Liver (tissue), 9 donors: Measurements from ENCODE around the gene DLK1. TPM values are rescaled to one million over a fixed set of nuclear protein-coding genes. Genes with fewer than 3 reads are reported as not detected.

Experiments used
- DNase-seq: peaks from one replicate; pipeline ENCODE4 v3.0.0-alpha.2; 2017; ENCODE audit warnings: low spot score
- H3K27ac ChIP-seq, 2 donors: one replicate each; pipeline ENCODE4 v1.7.0; 2013; ENCODE audit warnings: inconsistent platforms in 2 of 2, low read length in 2 of 2, control low read depth in 1 of 2, low read depth in 1 of 2, mild to moderate bottlenecking in 1 of 2
- H3K27me3 ChIP-seq, 4 donors: one replicate each; pipeline versions ENCODE4 v1.6.1 to v1.7.0; 2013; ENCODE audit warnings: low read length in 3 of 4, inconsistent platforms in 1 of 4, mild to moderate bottlenecking in 1 of 4, moderate library complexity in 1 of 4; ENCODE audit not compliant: control insufficient read depth in 4 of 4, insufficient read depth in 4 of 4
- H3K36me3 ChIP-seq, 4 donors: one replicate each; pipeline versions ENCODE4 v1.6.1 to v1.7.0; 2013; ENCODE audit warnings: low read length in 3 of 4, mild to moderate bottlenecking in 3 of 4, low read depth in 1 of 4, moderate library complexity in 1 of 4; ENCODE audit not compliant: control insufficient read depth in 4 of 4, insufficient read depth in 3 of 4
- H3K4me1 ChIP-seq, 4 donors: one replicate each; pipeline versions ENCODE4 v1.6.1 to v1.7.0; 2013; ENCODE audit warnings: low read length in 3 of 4, mild to moderate bottlenecking in 3 of 4, moderate library complexity in 1 of 4; ENCODE audit not compliant: control insufficient read depth in 4 of 4, insufficient read depth in 4 of 4
- H3K4me3 ChIP-seq, 3 donors: one replicate each; pipeline versions ENCODE4 v1.6.1 to v1.7.0; 2013; ENCODE audit warnings: low read length in 3 of 3, control low read depth in 1 of 3, low read depth in 1 of 3, mild to moderate bottlenecking in 1 of 3
- H3K9ac ChIP-seq, 2 donors: one replicate each; pipeline ENCODE4 v1.7.0; 2013; ENCODE audit warnings: low read length in 2 of 2, mild to moderate bottlenecking in 2 of 2, moderate library complexity in 2 of 2, control low read depth in 1 of 2, low read depth in 1 of 2
- H3K9me3 ChIP-seq, 4 donors: one replicate each; pipeline versions ENCODE4 v1.6.1 to v1.7.0; 2013; ENCODE audit warnings: low read length in 3 of 4; ENCODE audit not compliant: control insufficient read depth in 4 of 4
- EGR1 ChIP-seq, 2 donors: IDR thresholded peaks; 2 replicates each; pipeline ENCODE4 v1.6.1; 2016 to 2018; ENCODE audit warnings: antibody characterized with exemption in 2 of 2, low read depth in 2 of 2
- FOXA1 ChIP-seq: IDR thresholded peaks from 2 replicates; pipeline ENCODE4 v1.6.1; 2016; ENCODE audit warnings: antibody characterized with exemption
- FOXA2 ChIP-seq: IDR thresholded peaks from 2 replicates; pipeline ENCODE4 v1.6.1; 2016; ENCODE audit warnings: antibody characterized with exemption
- GABPA ChIP-seq, 2 donors: IDR thresholded peaks in 1 of 2; conservative IDR thresholded peaks in 1 of 2; 2 replicates each; pipeline ENCODE4 v1.6.1; 2016; ENCODE audit warnings: antibody characterized with exemption in 2 of 2, mild to moderate bottlenecking in 1 of 2, moderate library complexity in 1 of 2
- HNF4A ChIP-seq, 2 donors: conservative IDR thresholded peaks; 2 replicates each; pipeline ENCODE4 v1.6.1; 2016; ENCODE audit warnings: antibody characterized with exemption in 2 of 2, mild to moderate bottlenecking in 2 of 2
- HNF4G ChIP-seq: IDR thresholded peaks from 2 replicates; pipeline ENCODE4 v1.6.1; 2016; ENCODE audit warnings: antibody characterized with exemption
- JUND ChIP-seq, 2 donors: IDR thresholded peaks; 2 replicates each; pipeline ENCODE4 v1.6.1; 2016; ENCODE audit warnings: antibody characterized with exemption in 2 of 2
- NR2F2 ChIP-seq: IDR thresholded peaks from 2 replicates; pipeline ENCODE4 v1.6.1; 2016; ENCODE audit warnings: antibody characterized with exemption
- RAD21 ChIP-seq, 2 donors: IDR thresholded peaks; 2 replicates each; pipeline ENCODE4 v1.6.1; 2016; ENCODE audit warnings: antibody characterized with exemption in 2 of 2, mild to moderate bottlenecking in 2 of 2
- RXRA ChIP-seq, 2 donors: IDR thresholded peaks; 2 replicates each; pipeline ENCODE4 v1.6.1; 2017 to 2018; ENCODE audit warnings: antibody characterized with exemption in 2 of 2, mild to moderate bottlenecking in 1 of 2
- SP1 ChIP-seq: IDR thresholded peaks from 2 replicates; pipeline ENCODE4 v1.6.1; 2018; ENCODE audit warnings: antibody characterized with exemption, mild to moderate bottlenecking
- TAF1 ChIP-seq: conservative IDR thresholded peaks from 2 replicates; pipeline ENCODE4 v1.6.1; 2016; ENCODE audit warnings: antibody characterized with exemption, mild to moderate bottlenecking
- YY1 ChIP-seq: IDR thresholded peaks from 2 replicates; pipeline ENCODE4 v1.6.1; 2016; ENCODE audit warnings: antibody characterized with exemption, mild to moderate bottlenecking
- WGBS: extraction: QIAGEN DNeasy Blood & Tissue Kit; methylation state at CpG from one replicate; pipeline ENCODE4 v1.1.7; 2013; 5-methylcytosine and 5-hydroxymethylcytosine counted together
- polyA plus RNA-seq, 2 donors: library from polyadenylated mRNA; stranded (reverse) in 1 of 2; unstranded in 1 of 2; fragments of 200-250 nt in 1 of 2; fragments of >200 nt in 1 of 2; fragmentation: Nextera tagmentation in 1 of 2; extraction: Ambion mirVana in 1 of 2; gene quantifications; one replicate each; pipeline versions ENCODE4 v1.2.1 to v1.2.3, GENCODE V29; 2013 to 2015
- total RNA-seq, 2 donors: library from RNA; depleted of rRNA; stranded (reverse); fragments of >200 nt; gene quantifications; one replicate each; pipeline ENCODE4 v1.2.3, GENCODE V29; 2014
- TF ChIP-seq, protein P1 (sequence below): fragments of 150-350 bp; IDR thresholded peaks from 2 replicates; pipeline ENCODE4 v1.5.1; 2017; ENCODE audit warnings: improper control_type of control experiment, low read depth, low read length; ENCODE audit not compliant: missing input control
- TF ChIP-seq, protein P2 (sequence below): IDR thresholded peaks from 2 replicates; pipeline ENCODE4 v1.6.1; 2016; ENCODE audit warnings: antibody characterized with exemption
- TF ChIP-seq, protein P3 (sequence below): IDR thresholded peaks from 2 replicates; pipeline ENCODE4 v1.6.1; 2016; ENCODE audit warnings: antibody characterized with exemption
- TF ChIP-seq, protein P4 (sequence below): IDR thresholded peaks from 2 replicates; pipeline ENCODE4 v1.6.1; 2016; ENCODE audit warnings: antibody characterized with exemption
- TF ChIP-seq, protein P5 (sequence below): IDR thresholded peaks from 2 replicates; pipeline ENCODE4 v1.6.1; 2016; ENCODE audit warnings: antibody characterized with exemption, mild to moderate bottlenecking
- donor health status: healthy.
- donor health status: healthy.
- donor health status: healthy.
- donor health status: healthy.
- donor health status: healthy.

DLK1 gene
- total and polyA plus RNA-seq, 4 donors, result 0.42 to 331 (median 1.8) TPM; not detected in 1

DNA sequence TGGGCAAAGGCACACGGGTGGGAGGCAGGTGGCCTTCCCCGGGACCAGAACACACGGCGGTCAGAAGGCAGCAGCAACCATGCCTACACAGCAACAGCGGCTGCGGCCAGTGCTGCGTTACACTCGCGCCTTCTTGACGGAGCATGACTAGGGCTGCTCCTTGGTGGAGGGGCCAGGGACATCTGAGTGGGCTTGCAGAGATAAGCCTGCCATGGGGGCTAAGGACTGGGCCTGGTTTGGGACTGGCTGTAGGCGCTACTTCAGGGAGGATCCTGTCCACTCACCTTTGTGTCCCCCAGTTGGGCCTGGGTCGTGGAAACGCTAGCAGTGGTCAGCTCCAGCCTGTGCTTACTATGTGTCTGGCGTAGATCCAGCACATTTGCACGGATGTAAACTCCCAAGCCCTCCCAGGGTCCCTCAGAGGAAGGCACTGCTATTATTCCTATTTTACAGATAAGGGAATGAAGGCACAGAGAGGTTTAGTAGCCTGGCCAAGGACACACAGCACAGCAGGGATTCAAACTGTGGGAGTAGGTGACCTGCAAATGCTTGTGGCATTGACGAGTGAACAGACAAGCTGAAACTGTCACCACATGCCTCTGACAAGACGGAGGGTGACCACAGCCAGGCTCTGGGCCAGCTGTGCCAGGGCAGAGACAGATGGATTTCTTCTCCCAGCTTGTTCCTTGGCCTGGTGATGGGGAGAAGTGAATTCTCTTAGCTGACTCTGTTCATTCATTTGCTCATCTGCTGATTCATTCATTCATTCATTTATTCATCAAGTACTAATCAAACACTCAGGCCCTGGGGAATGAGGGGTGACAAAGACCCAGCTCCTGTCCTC, 31.9 kb upstream of the DLK1 start:
- Histone ChIP-seq H3K36me3 (no peaks in the 10 kb centered on the region), H3K27me3 (peaks cover 0 to 10% (median 0%) of the 10 kb centered on the region in 4 donors), H3K9me3 (no peaks in the 10 kb centered on the region), H3K9ac (no peak overlapping the region), H3K4me1 (peaks cover 0 to 15% (median 4%) of the 10 kb centered on the region in 4 donors), H3K27ac (no peak overlapping the region), H3K4me3 (no peak overlapping the region)
- 63% methylated on average over 17 of the region's 17 CpGs for WGBS
- no peak for DNase-seq
- TF ChIP-seq, protein P1, sequence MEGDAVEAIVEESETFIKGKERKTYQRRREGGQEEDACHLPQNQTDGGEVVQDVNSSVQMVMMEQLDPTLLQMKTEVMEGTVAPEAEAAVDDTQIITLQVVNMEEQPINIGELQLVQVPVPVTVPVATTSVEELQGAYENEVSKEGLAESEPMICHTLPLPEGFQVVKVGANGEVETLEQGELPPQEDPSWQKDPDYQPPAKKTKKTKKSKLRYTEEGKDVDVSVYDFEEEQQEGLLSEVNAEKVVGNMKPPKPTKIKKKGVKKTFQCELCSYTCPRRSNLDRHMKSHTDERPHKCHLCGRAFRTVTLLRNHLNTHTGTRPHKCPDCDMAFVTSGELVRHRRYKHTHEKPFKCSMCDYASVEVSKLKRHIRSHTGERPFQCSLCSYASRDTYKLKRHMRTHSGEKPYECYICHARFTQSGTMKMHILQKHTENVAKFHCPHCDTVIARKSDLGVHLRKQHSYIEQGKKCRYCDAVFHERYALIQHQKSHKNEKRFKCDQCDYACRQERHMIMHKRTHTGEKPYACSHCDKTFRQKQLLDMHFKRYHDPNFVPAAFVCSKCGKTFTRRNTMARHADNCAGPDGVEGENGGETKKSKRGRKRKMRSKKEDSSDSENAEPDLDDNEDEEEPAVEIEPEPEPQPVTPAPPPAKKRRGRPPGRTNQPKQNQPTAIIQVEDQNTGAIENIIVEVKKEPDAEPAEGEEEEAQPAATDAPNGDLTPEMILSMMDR, result no peak
- no peak for TF ChIP-seq TAF1
- TF ChIP-seq HNF4A (conservative IDR thresholded peaks at IDR 0.05), result no peak
- TF ChIP-seq GABPA (IDR thresholded peaks at IDR 0.05 in 1 of 2, conservative IDR thresholded peaks at IDR 0.05 in 1 of 2), result no peak
- TF ChIP-seq SP1, result no peak
- TF ChIP-seq NR2F2, result no peak
- no peak for TF ChIP-seq EGR1 (IDR thresholded peaks at IDR 0.05; ENCODE audit: low read depth in 2 of 2)
- TF ChIP-seq FOXA2, result no peak
- no peak for TF ChIP-seq HNF4G
- TF ChIP-seq, protein P2, sequence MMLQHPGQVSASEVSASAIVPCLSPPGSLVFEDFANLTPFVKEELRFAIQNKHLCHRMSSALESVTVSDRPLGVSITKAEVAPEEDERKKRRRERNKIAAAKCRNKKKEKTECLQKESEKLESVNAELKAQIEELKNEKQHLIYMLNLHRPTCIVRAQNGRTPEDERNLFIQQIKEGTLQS, result no peak
- TF ChIP-seq YY1, result no peak
- TF ChIP-seq RXRA (IDR thresholded peaks at IDR 0.05), result no peak
- TF ChIP-seq JUND (IDR thresholded peaks at IDR 0.05), result no peak
- TF ChIP-seq, protein P3, sequence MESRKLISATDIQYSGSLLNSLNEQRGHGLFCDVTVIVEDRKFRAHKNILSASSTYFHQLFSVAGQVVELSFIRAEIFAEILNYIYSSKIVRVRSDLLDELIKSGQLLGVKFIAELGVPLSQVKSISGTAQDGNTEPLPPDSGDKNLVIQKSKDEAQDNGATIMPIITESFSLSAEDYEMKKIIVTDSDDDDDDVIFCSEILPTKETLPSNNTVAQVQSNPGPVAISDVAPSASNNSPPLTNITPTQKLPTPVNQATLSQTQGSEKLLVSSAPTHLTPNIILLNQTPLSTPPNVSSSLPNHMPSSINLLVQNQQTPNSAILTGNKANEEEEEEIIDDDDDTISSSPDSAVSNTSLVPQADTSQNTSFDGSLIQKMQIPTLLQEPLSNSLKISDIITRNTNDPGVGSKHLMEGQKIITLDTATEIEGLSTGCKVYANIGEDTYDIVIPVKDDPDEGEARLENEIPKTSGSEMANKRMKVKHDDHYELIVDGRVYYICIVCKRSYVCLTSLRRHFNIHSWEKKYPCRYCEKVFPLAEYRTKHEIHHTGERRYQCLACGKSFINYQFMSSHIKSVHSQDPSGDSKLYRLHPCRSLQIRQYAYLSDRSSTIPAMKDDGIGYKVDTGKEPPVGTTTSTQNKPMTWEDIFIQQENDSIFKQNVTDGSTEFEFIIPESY, result no peak
- TF ChIP-seq, protein P4, sequence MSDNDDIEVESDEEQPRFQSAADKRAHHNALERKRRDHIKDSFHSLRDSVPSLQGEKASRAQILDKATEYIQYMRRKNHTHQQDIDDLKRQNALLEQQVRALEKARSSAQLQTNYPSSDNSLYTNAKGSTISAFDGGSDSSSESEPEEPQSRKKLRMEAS, result no peak
- TF ChIP-seq, protein P5, sequence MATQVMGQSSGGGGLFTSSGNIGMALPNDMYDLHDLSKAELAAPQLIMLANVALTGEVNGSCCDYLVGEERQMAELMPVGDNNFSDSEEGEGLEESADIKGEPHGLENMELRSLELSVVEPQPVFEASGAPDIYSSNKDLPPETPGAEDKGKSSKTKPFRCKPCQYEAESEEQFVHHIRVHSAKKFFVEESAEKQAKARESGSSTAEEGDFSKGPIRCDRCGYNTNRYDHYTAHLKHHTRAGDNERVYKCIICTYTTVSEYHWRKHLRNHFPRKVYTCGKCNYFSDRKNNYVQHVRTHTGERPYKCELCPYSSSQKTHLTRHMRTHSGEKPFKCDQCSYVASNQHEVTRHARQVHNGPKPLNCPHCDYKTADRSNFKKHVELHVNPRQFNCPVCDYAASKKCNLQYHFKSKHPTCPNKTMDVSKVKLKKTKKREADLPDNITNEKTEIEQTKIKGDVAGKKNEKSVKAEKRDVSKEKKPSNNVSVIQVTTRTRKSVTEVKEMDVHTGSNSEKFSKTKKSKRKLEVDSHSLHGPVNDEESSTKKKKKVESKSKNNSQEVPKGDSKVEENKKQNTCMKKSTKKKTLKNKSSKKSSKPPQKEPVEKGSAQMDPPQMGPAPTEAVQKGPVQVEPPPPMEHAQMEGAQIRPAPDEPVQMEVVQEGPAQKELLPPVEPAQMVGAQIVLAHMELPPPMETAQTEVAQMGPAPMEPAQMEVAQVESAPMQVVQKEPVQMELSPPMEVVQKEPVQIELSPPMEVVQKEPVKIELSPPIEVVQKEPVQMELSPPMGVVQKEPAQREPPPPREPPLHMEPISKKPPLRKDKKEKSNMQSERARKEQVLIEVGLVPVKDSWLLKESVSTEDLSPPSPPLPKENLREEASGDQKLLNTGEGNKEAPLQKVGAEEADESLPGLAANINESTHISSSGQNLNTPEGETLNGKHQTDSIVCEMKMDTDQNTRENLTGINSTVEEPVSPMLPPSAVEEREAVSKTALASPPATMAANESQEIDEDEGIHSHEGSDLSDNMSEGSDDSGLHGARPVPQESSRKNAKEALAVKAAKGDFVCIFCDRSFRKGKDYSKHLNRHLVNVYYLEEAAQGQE, result no peak
- TF ChIP-seq RAD21 (IDR thresholded peaks at IDR 0.05), result no peak
- no peak for TF ChIP-seq FOXA1
